Mesothelial cell of epicardium (in vitro differentiated cells): ENCODE measurements around the gene ZNF213. TPM values are rescaled to one million over a fixed set of nuclear protein-coding genes. Genes with fewer than 3 reads are reported as not detected.

Source experiments
- DNase-seq, 2 experiments: peaks; one replicate each; pipeline ENCODE4 v3.0.0; 2021; ENCODE audit warnings: low spot score in 2 of 2; ENCODE audit not compliant: unreplicated experiment in 2 of 2
- H3K27ac Mint-ChIP-seq: 2 replicates; pipeline ENCODE4 v1.8.0; 2021; ENCODE audit warnings: mixed read lengths
- H3K27me3 Mint-ChIP-seq: 2 replicates; pipeline ENCODE4 v1.8.0; 2021; ENCODE audit warnings: low read depth, mixed read lengths
- H3K36me3 Mint-ChIP-seq: 2 replicates; pipeline ENCODE4 v1.8.0; 2021; ENCODE audit warnings: mixed read lengths
- H3K4me1 Mint-ChIP-seq: 2 replicates; pipeline ENCODE4 v1.8.0; 2021; ENCODE audit warnings: mixed read lengths
- H3K4me3 Mint-ChIP-seq: 2 replicates; pipeline ENCODE4 v1.8.0; 2021; ENCODE audit warnings: mild to moderate bottlenecking, moderate library complexity, mixed read lengths
- H3K9me3 Mint-ChIP-seq: 2 replicates; pipeline ENCODE4 v1.8.0; 2021; ENCODE audit warnings: mixed read lengths
- CTCF ChIP-seq: fragments of 200-600 bp; sonication (generic); IDR thresholded peaks from one replicate; pipeline ENCODE4 v1.5.0; 2021; ENCODE audit warnings: antibody characterized with exemption; ENCODE audit not compliant: unreplicated experiment
- total RNA-seq: library from RNA; stranded (reverse); gene quantifications from 3 replicates; pipeline ENCODE4 v1.2.1, GENCODE V29; 2021

The ZNF213 gene
- total RNA-seq, 1 donor from 2014 or later: 13.4 TPM

DNA sequence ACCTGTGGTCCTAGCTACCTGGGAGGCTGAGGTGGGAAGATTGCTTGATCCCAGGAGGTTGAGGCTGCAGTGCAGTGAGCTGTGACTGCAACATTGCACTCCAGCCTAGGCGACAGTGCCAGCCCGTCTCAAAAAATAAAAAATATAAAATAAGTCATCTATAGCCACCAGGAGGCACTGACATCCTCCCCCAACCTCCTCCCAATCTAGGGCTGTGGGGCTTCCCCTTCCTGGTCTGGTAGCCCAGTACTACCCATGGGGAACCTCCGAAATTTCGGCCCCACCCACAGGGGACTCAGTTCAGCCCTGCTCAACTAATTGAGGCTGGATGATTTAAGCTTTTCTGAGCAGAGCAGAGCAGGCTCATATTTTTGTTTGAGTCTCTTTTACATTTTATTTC, 39.0 kb upstream of the ZNF213 start:
- H3K27ac Mint-ChIP-seq: no peak overlapping the region
- no peak for TF ChIP-seq CTCF
- H3K4me3 Mint-ChIP-seq: no peak overlapping the region

GRCh38 chr16:3096362-3096761, 38.5 kb upstream of the ZNF213 start:
- Mint-ChIP-seq H3K36me3 (no peaks in the 10 kb centered on the region), H3K9me3 (no peaks in the 10 kb centered on the region), H3K27me3 (peaks cover 28% of the 10 kb centered on the region), H3K4me1 (peaks cover 20% of the 10 kb centered on the region), H3K4me3 (no peak overlapping the region), H3K27ac (no peak overlapping the region)
- no peak for DNase-seq
- no peak for TF ChIP-seq CTCF

More for the DNA sequence above, 39.0 kb upstream of the ZNF213 start:
- peaks cover 24% of the 10 kb centered on the region for H3K27me3 Mint-ChIP-seq
- H3K9me3 Mint-ChIP-seq: no peaks in the 10 kb centered on the region
- no peak for DNase-seq
- H3K36me3 Mint-ChIP-seq: no peaks in the 10 kb centered on the region
- peaks cover 20% of the 10 kb centered on the region for H3K4me1 Mint-ChIP-seq

DNA sequence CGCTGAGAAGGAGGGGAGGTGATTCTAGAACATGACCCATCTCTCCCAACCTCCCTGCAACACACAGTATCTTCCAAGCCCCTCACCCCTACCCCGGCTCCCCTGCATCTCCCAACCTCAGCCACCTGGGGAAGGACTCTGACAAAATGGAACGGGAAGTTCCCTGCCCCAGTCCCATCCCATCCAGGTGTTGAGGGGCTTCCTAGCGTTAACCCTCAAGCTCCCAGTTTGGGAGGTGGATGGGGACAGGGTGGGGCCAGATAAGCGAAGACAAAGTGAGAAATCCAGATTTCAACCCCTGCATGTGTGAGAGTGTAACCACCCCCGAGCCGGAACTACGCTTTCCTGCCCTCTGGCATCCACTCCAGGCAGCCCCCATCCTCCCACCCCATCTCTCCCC, 37.6 kb upstream of the ZNF213 start:
- Mint-ChIP-seq H3K9me3 (no peaks in the 10 kb centered on the region), H3K4me1 (peaks cover 20% of the 10 kb centered on the region), H3K27ac (no peak overlapping the region), H3K27me3 (peaks cover 29% of the 10 kb centered on the region), H3K36me3 (no peaks in the 10 kb centered on the region), H3K4me3 (no peak overlapping the region)
- no peak for DNase-seq
- TF ChIP-seq CTCF: no peak

- H3K27ac Mint-ChIP-seq: peak within 1 kb of the TSS; percentile 77
- H3K9me3 Mint-ChIP-seq: no peaks in the 10 kb centered on the region
- peaks cover 29% of the 10 kb centered on the region for H3K27me3 Mint-ChIP-seq
- DNase-seq: no peak
- peaks cover 18% of the 10 kb centered on the region for H3K4me1 Mint-ChIP-seq
- TF ChIP-seq CTCF: no peak
- no peaks in the 10 kb centered on the region for H3K36me3 Mint-ChIP-seq
- H3K4me3 Mint-ChIP-seq: peak within 1 kb of the TSS; percentile 64
Measured at GRCh38 chr16:3098459-3099394, 36.1 kb upstream of the ZNF213 start, which contains the start of gene ZSCAN10. Gene ZSCAN10, minus strand, starts transcription at chr16:3099294. Its CDS starts 6,357 bp downstream, at chr16:3092937.

DNA sequence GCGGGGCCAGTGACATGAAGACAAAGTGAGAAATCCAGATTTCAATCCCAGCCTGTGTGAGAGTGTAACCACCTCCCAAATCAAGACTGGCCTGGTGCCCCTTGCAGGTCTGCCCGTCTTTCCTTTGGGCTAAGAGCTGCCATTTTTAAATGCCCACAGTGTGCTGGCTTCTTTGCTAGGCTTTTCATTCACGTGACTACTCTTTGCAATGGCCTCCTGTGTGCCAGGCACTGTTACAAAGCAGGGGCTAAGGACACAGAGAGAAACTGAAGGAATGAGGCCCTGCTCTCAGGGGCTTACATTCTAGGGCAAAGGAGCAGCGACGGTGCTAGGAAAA, 35.5 kb upstream of the ZNF213 start:
- peaks cover 29% of the 10 kb centered on the region for H3K27me3 Mint-ChIP-seq
- peaks cover 18% of the 10 kb centered on the region for H3K4me1 Mint-ChIP-seq
- no peak overlapping the region for H3K4me3 Mint-ChIP-seq
- DNase-seq: no peak
- no peak for TF ChIP-seq CTCF
- no peak overlapping the region for H3K27ac Mint-ChIP-seq
- H3K36me3 Mint-ChIP-seq: no peaks in the 10 kb centered on the region
- no peaks in the 10 kb centered on the region for H3K9me3 Mint-ChIP-seq
